Activated CD8-positive, alpha-beta memory T cell treated with anti-CD3 and anti-CD28 coated beads, Interleukin-2, amount 50 U/mL, for 48 hours (primary cell): ENCODE results near the gene IL4I1.

Experiments
- DNase-seq: peaks from one replicate; pipeline ENCODE4 v3.0.0-alpha.2; 2020

Gene IL4I1

GRCh38 chr19:49849433-49850220 lies 47.1 kb downstream of the IL4I1 start:
- no peak for DNase-seq

- no peak for DNase-seq
Measured at GRCh38 chr19:49848938-49849337, 47.7 kb downstream of the IL4I1 start.

GRCh38 chr19:49847731-49848696 lies 48.7 kb downstream of the IL4I1 start:
- no peak for DNase-seq

GRCh38 chr19:49846408-49846807 lies 50.3 kb downstream of the IL4I1 start:
- no peak for DNase-seq

GRCh38 chr19:49845414-49845813 lies 51.3 kb downstream of the IL4I1 start:
- no peak for DNase-seq

DNA sequence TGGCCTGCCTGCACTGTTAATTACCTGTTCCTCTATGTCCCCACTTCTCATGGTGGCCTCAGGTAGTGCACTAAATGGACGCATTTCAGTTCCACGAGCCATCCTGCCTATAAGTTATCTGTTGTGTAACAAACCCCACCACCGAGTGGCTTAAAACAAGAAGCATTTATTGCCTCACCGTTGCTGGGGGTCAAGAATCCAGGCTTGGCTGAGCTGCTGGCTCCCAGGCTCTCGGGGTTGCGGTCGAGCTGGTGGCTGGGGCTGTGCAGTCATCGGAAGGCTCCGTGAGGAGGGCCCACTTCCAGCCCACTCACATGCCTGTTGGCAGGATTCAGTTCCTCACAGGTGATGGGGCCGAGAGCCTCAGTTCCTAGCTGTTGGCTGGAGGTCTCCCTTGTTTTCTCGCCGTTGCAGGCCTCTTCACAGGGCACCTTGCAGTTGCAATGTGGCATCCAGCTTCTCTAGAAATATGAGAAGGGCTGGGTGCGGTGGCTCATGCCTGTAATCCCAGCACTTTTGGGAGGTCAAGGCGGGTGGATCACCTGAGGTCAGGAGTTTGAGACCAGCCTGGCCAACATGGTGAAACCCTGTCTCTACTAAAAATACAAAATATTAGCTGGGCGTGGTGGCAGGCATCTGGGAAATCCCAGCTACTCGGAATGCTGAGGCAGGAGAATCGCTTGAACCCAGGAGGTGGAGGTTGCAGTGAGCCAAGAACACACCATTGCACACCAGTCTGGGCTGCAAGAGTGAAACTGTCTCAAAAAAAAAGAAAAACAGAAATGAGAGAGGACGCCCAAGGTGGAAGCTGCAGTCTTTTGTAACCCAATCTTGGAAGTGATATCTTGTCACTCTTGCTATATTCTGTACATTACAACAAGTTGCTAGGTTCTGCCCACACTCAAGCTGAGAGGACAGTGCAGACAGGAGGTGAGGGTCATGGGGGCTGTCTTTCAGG lies 52.3 kb downstream of the IL4I1 start:
- DNase-seq, result no peak

GRCh38 chr19:49843265-49843664 lies 53.4 kb downstream of the IL4I1 start:
- DNase-seq, result no peak

- no peak for DNase-seq
Measured at GRCh38 chr19:49840736-49841249, 55.9 kb downstream of the IL4I1 start.

GRCh38 chr19:49840321-49840720 lies 56.4 kb downstream of the IL4I1 start:
- DNase-seq, result no peak

DNA sequence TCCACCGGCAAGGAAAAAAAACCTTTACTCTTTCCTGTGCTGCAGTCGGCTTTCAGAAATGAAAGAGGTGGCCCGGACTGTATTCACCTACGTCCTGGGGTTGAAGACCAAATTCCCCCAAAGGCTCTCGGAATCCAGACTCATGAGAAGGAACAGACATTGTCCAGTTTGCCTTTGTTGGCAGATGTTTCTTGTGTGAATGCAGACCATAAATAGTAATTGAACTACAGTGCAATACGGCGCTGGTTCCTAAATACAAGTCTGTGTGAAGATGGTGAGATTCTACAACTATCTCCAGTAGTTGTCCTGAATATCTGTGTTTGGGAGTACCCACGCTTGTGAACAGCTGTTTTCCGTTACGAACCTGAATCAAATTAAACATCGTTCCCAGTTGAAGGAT lies 57.0 kb downstream of the IL4I1 start:
- no peak for DNase-seq
